H9 (cell line): ENCODE data around the gene RAB3C. TPM values are rescaled to one million over a fixed set of nuclear protein-coding genes. Genes with fewer than 3 reads are reported as not detected.

Experiments used
- DNase-seq: peaks from one replicate; pipeline ENCODE4 v3.0.0-alpha.2; 2017
- H2AFZ ChIP-seq: one replicate; pipeline ENCODE4 v1.6.1; 2013; ENCODE audit warnings: mild to moderate bottlenecking, low read length, control low read depth, moderate library complexity
- H2AK5ac ChIP-seq: 2 replicates; pipeline ENCODE4 v1.6.1; 2013; ENCODE audit warnings: low read length, control low read depth, mixed read lengths; ENCODE audit not compliant: insufficient read length
- H2BK120ac ChIP-seq: one replicate; pipeline ENCODE4 v1.6.1; 2013; ENCODE audit warnings: low read depth, mild to moderate bottlenecking, low read length, control low read depth, inconsistent platforms; ENCODE audit not compliant: poor library complexity, severe bottlenecking
- H2BK12ac ChIP-seq: 2 replicates; pipeline ENCODE4 v1.6.1; 2013; ENCODE audit warnings: low read length, control low read depth, mixed read lengths, low read depth; ENCODE audit not compliant: insufficient read length
- H2BK15ac ChIP-seq: 2 replicates; pipeline ENCODE4 v1.6.1; 2013; ENCODE audit warnings: low read depth, low read length, control low read depth
- H2BK20ac ChIP-seq: one replicate; pipeline ENCODE4 v1.6.1; 2013; ENCODE audit warnings: low read depth, mild to moderate bottlenecking, low read length, control low read depth, inconsistent platforms; ENCODE audit not compliant: poor library complexity, severe bottlenecking
- H2BK5ac ChIP-seq: 2 replicates; pipeline ENCODE4 v1.6.1; 2013; ENCODE audit warnings: low read length, control low read depth, mixed read lengths; ENCODE audit not compliant: insufficient read length
- H3K14ac ChIP-seq: 2 replicates; pipeline ENCODE4 v1.6.1; 2013; ENCODE audit warnings: low read length, control low read depth; ENCODE audit not compliant: insufficient read depth
- H3K18ac ChIP-seq: 2 replicates; pipeline ENCODE4 v1.6.1; 2013; ENCODE audit warnings: low read depth, mild to moderate bottlenecking, mixed read lengths, low read length, control low read depth; ENCODE audit not compliant: insufficient read length
- H3K23ac ChIP-seq: 2 replicates; pipeline ENCODE4 v1.6.1; 2013; ENCODE audit warnings: low read length, control low read depth, mixed read lengths, low read depth; ENCODE audit not compliant: insufficient read length
- H3K23me2 ChIP-seq: 2 replicates; pipeline ENCODE4 v1.6.1; 2013; ENCODE audit warnings: low read depth, mild to moderate bottlenecking, mixed read lengths, low read length, control low read depth; ENCODE audit not compliant: insufficient read length, poor library complexity, severe bottlenecking
- H3K27ac ChIP-seq: 2 replicates; pipeline ENCODE4 v1.5.1; 2013; ENCODE audit warnings: low read length, control low read depth, mixed read lengths, low read depth; ENCODE audit not compliant: insufficient read length
- H3K27me3 ChIP-seq: 2 replicates; pipeline ENCODE4 v1.6.1; 2013; ENCODE audit warnings: low read length, control low read depth, inconsistent platforms; ENCODE audit not compliant: insufficient read depth
- H3K4ac ChIP-seq: 2 replicates; pipeline ENCODE4 v1.6.1; 2013; ENCODE audit warnings: low read depth, mild to moderate bottlenecking, control low read depth, inconsistent platforms, low read length, moderate library complexity
- H3K4me1 ChIP-seq: 2 replicates; pipeline ENCODE4 v1.6.1; 2013; ENCODE audit warnings: low read length, control low read depth, inconsistent platforms; ENCODE audit not compliant: insufficient read depth
- H3K4me2 ChIP-seq: 2 replicates; pipeline ENCODE4 v1.6.1; 2013; ENCODE audit warnings: low read length, control low read depth, mixed read lengths; ENCODE audit not compliant: insufficient read length, insufficient read depth
- H3K56ac ChIP-seq: 2 replicates; pipeline ENCODE4 v1.6.1; 2013; ENCODE audit warnings: low read depth, mild to moderate bottlenecking, mixed read lengths, low read length, control low read depth; ENCODE audit not compliant: insufficient read length
- H3K79me1 ChIP-seq: 2 replicates; pipeline ENCODE4 v1.6.1; 2013; ENCODE audit warnings: low read depth, mild to moderate bottlenecking, moderate library complexity, low read length, control low read depth, inconsistent platforms; ENCODE audit not compliant: insufficient read depth, poor library complexity, severe bottlenecking
- H3K79me2 ChIP-seq: 2 replicates; pipeline ENCODE4 v1.6.1; 2013; ENCODE audit warnings: low read length, control low read depth, inconsistent platforms; ENCODE audit not compliant: insufficient read depth
- H3K9ac ChIP-seq: 2 replicates; pipeline ENCODE4 v1.6.1; 2013; ENCODE audit warnings: low read length, control low read depth, mixed read lengths; ENCODE audit not compliant: insufficient read length; ENCODE audit errors: extremely low read depth
- H3K9me3 ChIP-seq: one replicate; pipeline ENCODE4 v1.6.1; 2013; ENCODE audit warnings: low read depth, low read length, inconsistent platforms; ENCODE audit not compliant: control insufficient read depth
- H3T11ph ChIP-seq: one replicate; pipeline ENCODE4 v1.6.1; 2013; ENCODE audit warnings: mild to moderate bottlenecking, low read length, control low read depth, inconsistent platforms
- H4K20me1 ChIP-seq: one replicate; pipeline ENCODE4 v1.6.1; 2013; ENCODE audit not compliant: control insufficient read depth, insufficient read length, insufficient read depth
- H4K5ac ChIP-seq: 2 replicates; pipeline ENCODE4 v1.6.1; 2013; ENCODE audit warnings: low read depth, mild to moderate bottlenecking, mixed read lengths, low read length, control low read depth; ENCODE audit not compliant: insufficient read length
- H4K8ac ChIP-seq: replicated peaks from 2 replicates; pipeline ENCODE4 v1.6.1; 2013; ENCODE audit warnings: low read length, control low read depth, mixed read lengths, low read depth; ENCODE audit not compliant: insufficient read length
- H4K91ac ChIP-seq: 2 replicates; pipeline ENCODE4 v1.6.1; 2013; ENCODE audit warnings: low read depth, mild to moderate bottlenecking, moderate library complexity, mixed read lengths, low read length, control low read depth; ENCODE audit not compliant: insufficient read length
- H3K27ac Mint-ChIP-seq, 3 experiments: 2 replicates in 2 of 3; 3 replicates in 1 of 3; pipeline ENCODE4 v1.8.0; 2020 to 2021; ENCODE audit warnings: mixed read lengths in 3 of 3, mild to moderate bottlenecking in 1 of 3, moderate library complexity in 1 of 3
- H3K27me3 Mint-ChIP-seq: 2 replicates; pipeline ENCODE4 v1.8.0; 2021; ENCODE audit warnings: low read depth, mild to moderate bottlenecking, moderate library complexity, mixed read lengths
- H3K36me3 Mint-ChIP-seq, 3 experiments: 2 replicates in 2 of 3; 3 replicates in 1 of 3; pipeline ENCODE4 v1.8.0; 2020 to 2021; ENCODE audit warnings: low read depth in 3 of 3, mixed read lengths in 3 of 3; ENCODE audit not compliant: insufficient read depth in 1 of 3
- H3K4me1 Mint-ChIP-seq, 2 experiments: 2 replicates each; pipeline ENCODE4 v1.8.0; 2020; ENCODE audit warnings: mixed read lengths in 2 of 2
- H3K4me3 Mint-ChIP-seq, 2 experiments: 2 replicates in 1 of 2; 3 replicates in 1 of 2; pipeline ENCODE4 v1.8.0; 2020 to 2021; ENCODE audit warnings: mild to moderate bottlenecking in 2 of 2, mixed read lengths in 2 of 2, moderate library complexity in 1 of 2
- H3K9me3 Mint-ChIP-seq, 2 experiments: 2 replicates in 1 of 2; 3 replicates in 1 of 2; pipeline ENCODE4 v1.8.0; 2020; ENCODE audit warnings: mild to moderate bottlenecking in 2 of 2, mixed read lengths in 2 of 2, moderate library complexity in 1 of 2
- total RNA-seq: library from RNA; stranded (reverse); gene quantifications from 2 replicates; pipeline ENCODE4 v1.2.1, GENCODE V29; 2021
- TF ChIP-seq, protein P1 (sequence below): fragments of 200-600 bp; sonication (generic); conservative IDR thresholded peaks from 3 replicates; pipeline ENCODE4 v1.8.0; 2021; ENCODE audit warnings: antibody characterized with exemption, mild to moderate bottlenecking

Gene RAB3C
- total RNA-seq, 1 experiment from 2014 or later: 16.3 TPM

GRCh38 chr5:58545912-58546311 is 37.0 kb upstream of the RAB3C start:
- Histone ChIP-seq H3K79me1 (no peaks in the 10 kb centered on the region), H3K4me2 (no peak overlapping the region), H3K23ac (no peak overlapping the region), H3K14ac (no peak overlapping the region), H4K5ac (no peak overlapping the region), H3K27ac (no peak overlapping the region), H3K56ac (no peak overlapping the region), H3K79me2 (no peaks in the 10 kb centered on the region), H2AK5ac (no peak overlapping the region), H4K20me1 (no peaks in the 10 kb centered on the region), H2BK20ac (no peak overlapping the region), H2BK15ac (no peak overlapping the region), H2BK5ac (no peak overlapping the region), H4K8ac (no peak overlapping the region), H3K27me3 (no peaks in the 10 kb centered on the region), H3K4ac (no peak overlapping the region), H3K18ac (no peak overlapping the region), H3K9ac (no peak overlapping the region), H3K4me1 (no peaks in the 10 kb centered on the region; the same call in 1 of the 2 replicates), H4K91ac (no peak overlapping the region), H2BK120ac (no peak overlapping the region), H2BK12ac (no peak overlapping the region), H3K9me3 (no peaks in the 10 kb centered on the region), H3T11ph (no peak overlapping the region), H3K23me2 (no peaks in the 10 kb centered on the region), H2AFZ (no peak overlapping the region)
- Mint-ChIP-seq H3K27ac (no peak overlapping the region), H3K9me3 (peaks cover 13 to 14% of the 10 kb centered on the region in 2 experiments), H3K4me3 (no peak overlapping the region), H3K27me3 (no peaks in the 10 kb centered on the region), H3K36me3 (peaks cover 4 to 9% (median 4%) of the 10 kb centered on the region in 3 experiments; a peak in 5 of 7 replicates), H3K4me1 (no peaks in the 10 kb centered on the region)
- TF ChIP-seq, protein P1, sequence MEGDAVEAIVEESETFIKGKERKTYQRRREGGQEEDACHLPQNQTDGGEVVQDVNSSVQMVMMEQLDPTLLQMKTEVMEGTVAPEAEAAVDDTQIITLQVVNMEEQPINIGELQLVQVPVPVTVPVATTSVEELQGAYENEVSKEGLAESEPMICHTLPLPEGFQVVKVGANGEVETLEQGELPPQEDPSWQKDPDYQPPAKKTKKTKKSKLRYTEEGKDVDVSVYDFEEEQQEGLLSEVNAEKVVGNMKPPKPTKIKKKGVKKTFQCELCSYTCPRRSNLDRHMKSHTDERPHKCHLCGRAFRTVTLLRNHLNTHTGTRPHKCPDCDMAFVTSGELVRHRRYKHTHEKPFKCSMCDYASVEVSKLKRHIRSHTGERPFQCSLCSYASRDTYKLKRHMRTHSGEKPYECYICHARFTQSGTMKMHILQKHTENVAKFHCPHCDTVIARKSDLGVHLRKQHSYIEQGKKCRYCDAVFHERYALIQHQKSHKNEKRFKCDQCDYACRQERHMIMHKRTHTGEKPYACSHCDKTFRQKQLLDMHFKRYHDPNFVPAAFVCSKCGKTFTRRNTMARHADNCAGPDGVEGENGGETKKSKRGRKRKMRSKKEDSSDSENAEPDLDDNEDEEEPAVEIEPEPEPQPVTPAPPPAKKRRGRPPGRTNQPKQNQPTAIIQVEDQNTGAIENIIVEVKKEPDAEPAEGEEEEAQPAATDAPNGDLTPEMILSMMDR: no peak
- no peak for DNase-seq
